Caco-2 (cell line): ENCODE measurements around the gene ZNF789. TPM values are rescaled to one million over a fixed set of nuclear protein-coding genes. Genes with fewer than 3 reads are reported as not detected.

Experiments
- BruUV-seq: library from RNA; stranded (reverse); fragments of 400-500 nt; replicated peaks from 2 replicates; lab custom pipeline; 2021; lab: Mats Ljungman, UMichigan
- CTCF ChIA-PET: fragments of 300-600 bp; sonication (Branson Sonifier 250); formaldehyde crosslinking; loops from one replicate; lab custom pipeline; 2022; ENCODE audit warnings: antibody characterized with exemption; lab: Charles Lee
- POLR2A ChIA-PET: fragments of 300-600 bp; sonication (Branson Sonifier 250); formaldehyde crosslinking; loops from one replicate; lab custom pipeline; 2022; ENCODE audit warnings: antibody characterized with exemption; lab: Charles Lee
- DNase-seq, 2 experiments: peaks; one replicate each; pipeline versions ENCODE4 v3.0.0 to v3.0.0-alpha.2; 2020 to 2022
- H3K27me3 ChIP-seq: replicated peaks from 2 replicates; pipeline ENCODE4 v1.6.0; 2011; ENCODE audit warnings: low read length; ENCODE audit not compliant: control insufficient read depth, insufficient read depth
- H3K36me3 ChIP-seq: 2 replicates; pipeline ENCODE4 v1.5.1; 2011; ENCODE audit warnings: low read length; ENCODE audit not compliant: control insufficient read depth, insufficient read depth
- H3K4me1 ChIP-seq: fragments of 250-450 bp; sonication (Bioruptor Pico); 2 replicates; pipeline ENCODE4 v1.5.1; 2020; ENCODE audit warnings: mild to moderate bottlenecking
- H3K4me3 ChIP-seq: 2 replicates; pipeline ENCODE4 v1.5.1; 2011; ENCODE audit warnings: low read depth, mild to moderate bottlenecking, control low read depth, low read length
- H3K9me3 ChIP-seq: fragments of 250-450 bp; sonication (Bioruptor Pico); 2 replicates; pipeline ENCODE4 v1.5.1; 2020; ENCODE audit warnings: mild to moderate bottlenecking, moderate library complexity
- H3K27ac Mint-ChIP-seq: one replicate; pipeline ENCODE4 v1.8.0; 2022; ENCODE audit warnings: mixed read lengths; ENCODE audit not compliant: unreplicated experiment
- H3K27me3 Mint-ChIP-seq: one replicate; pipeline ENCODE4 v1.8.0; 2022; ENCODE audit warnings: mixed read lengths; ENCODE audit not compliant: insufficient read depth, unreplicated experiment
- H3K36me3 Mint-ChIP-seq: one replicate; pipeline ENCODE4 v1.8.0; 2022; ENCODE audit warnings: mild to moderate bottlenecking, mixed read lengths; ENCODE audit not compliant: insufficient read depth, unreplicated experiment
- H3K4me1 Mint-ChIP-seq: one replicate; pipeline ENCODE4 v1.8.0; 2022; ENCODE audit warnings: low read depth, mixed read lengths; ENCODE audit not compliant: unreplicated experiment
- H3K4me3 Mint-ChIP-seq: one replicate; pipeline ENCODE4 v1.8.0; 2022; ENCODE audit warnings: mild to moderate bottlenecking, moderate library complexity, mixed read lengths; ENCODE audit not compliant: unreplicated experiment
- H3K9me3 Mint-ChIP-seq: one replicate; pipeline ENCODE4 v1.8.0; 2022; ENCODE audit warnings: mixed read lengths; ENCODE audit not compliant: unreplicated experiment
- CTCF ChIP-seq, 2 experiments: fragments of 200-600 bp in 1 of 2; IDR thresholded peaks; 1 replicate in 1 of 2; 2 replicates in 1 of 2; pipeline versions ENCODE4 v1.5.1 to v1.8.0; 2011 to 2022; ENCODE audit warnings: antibody characterized with exemption in 1 of 2, control low read depth in 1 of 2, inconsistent platforms in 1 of 2, low read depth in 1 of 2, low read length in 1 of 2, mild to moderate bottlenecking in 1 of 2, moderate library complexity in 1 of 2; ENCODE audit not compliant: insufficient read depth in 1 of 2, severe bottlenecking in 1 of 2, unreplicated experiment in 1 of 2
- intact Hi-C: fragments of 100-400 bp; cut with micrococcal nuclease; formaldehyde crosslinking; loops from one replicate; pipeline ENCODE4 v1.10.0; 2022; ENCODE audit not compliant: unreplicated experiment
- total RNA-seq: library from RNA; stranded (reverse); gene quantifications from 2 replicates; pipeline ENCODE4 v1.2.3, GENCODE V29; 2022

The ZNF789 gene
- total RNA-seq, 1 experiment from 2014 or later = 30.1 TPM

GRCh38 chr7:99514050-99514449 lies 41.4 kb downstream of the ZNF789 start:
- Histone ChIP-seq H3K4me1 (no peaks in the 10 kb centered on the region), H3K4me3 (no peak overlapping the region), H3K27me3 (no peaks in the 10 kb centered on the region), H3K36me3 (peaks cover 2% of the 10 kb centered on the region), H3K9me3 (no peaks in the 10 kb centered on the region)
- intact Hi-C loops = no loop called here
- H3K4me3 Mint-ChIP-seq = no peak overlapping the region
- H3K27ac Mint-ChIP-seq = no peak overlapping the region
- no peaks in the 10 kb centered on the region for H3K27me3 Mint-ChIP-seq
- no TSS peak for BruUV-seq
- no peaks in the 10 kb centered on the region for H3K9me3 Mint-ChIP-seq
- no peak for DNase-seq
- ChIA-PET CTCF (no interaction called here), POLR2A (no interaction called here)
- H3K36me3 Mint-ChIP-seq = peaks cover 57% of the 10 kb centered on the region
- no peaks in the 10 kb centered on the region for H3K4me1 Mint-ChIP-seq
- TF ChIP-seq CTCF (IDR thresholded peaks at IDR 0.05; ENCODE audit: insufficient read depth in 1 of 2, low read depth in 1 of 2, low read length in 1 of 2, severe bottlenecking in 1 of 2, unreplicated experiment in 1 of 2) = no peak

GRCh38 chr7:99521399-99521798 lies 48.7 kb downstream of the ZNF789 start:
- Mint-ChIP-seq H3K4me1 (no peaks in the 10 kb centered on the region), H3K36me3 (peaks cover 44% of the 10 kb centered on the region), H3K27ac (no peak overlapping the region), H3K9me3 (no peaks in the 10 kb centered on the region), H3K27me3 (no peaks in the 10 kb centered on the region), H3K4me3 (no peak overlapping the region)
- H3K4me3 ChIP-seq = no peak overlapping the region
- no peaks in the 10 kb centered on the region for H3K9me3 ChIP-seq
- POLR2A ChIA-PET = no interaction called here
- no TSS peak for BruUV-seq
- H3K4me1 ChIP-seq = no peaks in the 10 kb centered on the region
- CTCF ChIA-PET = no interaction called here
- TF ChIP-seq CTCF (IDR thresholded peaks at IDR 0.05; ENCODE audit: insufficient read depth in 1 of 2, low read depth in 1 of 2, low read length in 1 of 2, severe bottlenecking in 1 of 2, unreplicated experiment in 1 of 2) = no peak
- DNase-seq = no peak
- intact Hi-C loops = loop anchor here (10.0 kb wide), 1 partner anchor 63 kb away; no protein-coding TSS in a partner anchor
- H3K36me3 ChIP-seq = no peaks in the 10 kb centered on the region; the same call in none of the 2 replicates
- no peaks in the 10 kb centered on the region for H3K27me3 ChIP-seq

- Mint-ChIP-seq H3K9me3 (peaks cover 10% of the 10 kb centered on the region), H3K27ac (no peak overlapping the region), H3K36me3 (peaks cover 69% of the 10 kb centered on the region), H3K27me3 (no peaks in the 10 kb centered on the region), H3K4me1 (no peaks in the 10 kb centered on the region), H3K4me3 (no peak overlapping the region)
- ChIA-PET CTCF (interaction anchor here (0.6 to 1.2 kb wide), 13 partner anchors 9 to 393 kb away, joined by 3 to 9 read pairs (median 3); partner anchors contain the start of genes TRIM4, ZNF655 and ZSCAN25), POLR2A (interaction anchor here (1.0 kb wide), 1 partner anchor 91 kb away, joined by 4 read pairs; the partner anchor contains the start of gene ZSCAN25)
- Histone ChIP-seq H3K4me3 (no peak overlapping the region), H3K4me1 (no peaks in the 10 kb centered on the region), H3K9me3 (peaks cover 10% of the 10 kb centered on the region), H3K36me3 (peaks cover 6% of the 10 kb centered on the region), H3K27me3 (no peaks in the 10 kb centered on the region)
- TF ChIP-seq CTCF (IDR thresholded peaks at IDR 0.05; ENCODE audit: insufficient read depth in 1 of 2, low read depth in 1 of 2, low read length in 1 of 2, severe bottlenecking in 1 of 2, unreplicated experiment in 1 of 2) = peak; percentile 29 to 54
- peak in 1 of 2 experiments; percentile 47 for DNase-seq
- intact Hi-C loops = loop anchor here (1.0 to 10.0 kb wide), 2 partner anchors 59 to 90 kb away; partner anchors contain the start of gene ZSCAN25
- no TSS peak for BruUV-seq
Observed at GRCh38 chr7:99525713-99526440, 53.2 kb downstream of the ZNF789 start.
